K562 treated with DMSO at 1 percent for 24 hours (cell line): Measurements from ENCODE around the gene RPL6. TPM values are rescaled to one million over a fixed set of nuclear protein-coding genes. Genes with fewer than 3 reads are reported as not detected.

Source experiments
- total RNA-seq: library from RNA; unstranded; fragments of 300-600 nt; gene quantifications from 2 replicates; pipeline ENCODE4 v1.2.3, GENCODE V29; 2022; ENCODE audit warnings: low read depth; ENCODE audit not compliant: insufficient read depth

Gene RPL6
- 1,939 and 2,029 TPM in 2 replicates for total RNA-seq

GRCh38 chr12:112409064-112409905 lies at the start of gene RPL6:
TSS of gene RPL6 (minus strand) at chr12:112409605. CDS start at chr12:112408656, 949 bp downstream.

GRCh38 chr12:112418608-112419296 lies 9.3 kb upstream of the RPL6 start, which contains the start of gene PTPN11:
TSS of gene PTPN11 (plus strand) at chr12:112418947. CDS start at chr12:112419112, 165 bp downstream.

GRCh38 chr12:112381883-112382796 lies 27.3 kb downstream of the RPL6 start, which contains the start of gene HECTD4:
TSS of gene HECTD4 (minus strand) at chr12:112382431. CDS start at chr12:112382128, 303 bp downstream.

Other genes starting within 250 kb of the RPL6 start
- gene HECTD4, start 27.2 kb downstream of the RPL6 start, total RNA-seq, result 17.4 and 19.4 TPM in 2 replicates
- gene PTPN11, start 9.3 kb upstream of the RPL6 start, total RNA-seq, result 36.2 and 37.8 TPM in 2 replicates